AML-193 (cell line): ENCODE data around the gene FST.

Source experiments
- DNase-seq, 2 experiments: peaks; one replicate each; lab custom pipeline; 2025; lab: John Stamatoyannopoulos, UW

The FST gene

DNA sequence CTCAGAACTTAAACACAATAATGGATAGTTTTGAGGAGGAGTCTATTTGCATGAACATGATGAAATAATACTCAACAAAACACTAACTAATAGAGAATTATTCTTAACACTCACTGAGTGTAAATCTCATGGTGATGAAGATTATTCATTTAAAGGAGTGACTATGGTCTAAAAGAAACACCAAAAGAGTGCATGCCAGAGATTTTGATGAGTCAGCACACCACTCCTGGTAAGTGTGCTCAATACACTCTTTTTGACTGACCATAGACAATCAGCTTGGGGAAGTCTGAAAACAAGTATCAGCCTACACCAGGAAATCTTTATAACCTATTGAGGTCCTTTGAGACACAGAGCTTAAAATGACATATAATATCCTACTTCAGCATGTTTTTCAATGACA is 6.8 kb upstream of the FST start:
- DNase-seq, result no peak

DNA sequence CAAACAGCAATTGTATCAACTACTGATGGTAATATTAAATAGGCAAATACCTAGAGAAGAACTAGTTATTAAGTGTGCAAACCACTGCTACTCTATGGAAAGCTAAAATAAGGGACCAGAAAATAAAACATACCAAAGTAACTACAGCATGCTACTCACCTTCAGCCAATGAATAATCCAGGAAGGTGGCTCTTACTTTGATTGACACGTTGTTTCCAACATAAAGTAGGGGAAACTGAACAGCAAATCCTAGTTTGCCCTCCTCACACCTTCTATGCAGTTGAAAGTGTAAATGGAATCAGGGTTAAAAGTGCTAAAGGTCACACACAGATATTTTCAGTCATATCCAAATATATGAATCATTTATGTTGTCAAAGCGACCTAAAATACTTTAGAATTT is 5.1 kb upstream of the FST start:
- DNase-seq, result no peak

DNA sequence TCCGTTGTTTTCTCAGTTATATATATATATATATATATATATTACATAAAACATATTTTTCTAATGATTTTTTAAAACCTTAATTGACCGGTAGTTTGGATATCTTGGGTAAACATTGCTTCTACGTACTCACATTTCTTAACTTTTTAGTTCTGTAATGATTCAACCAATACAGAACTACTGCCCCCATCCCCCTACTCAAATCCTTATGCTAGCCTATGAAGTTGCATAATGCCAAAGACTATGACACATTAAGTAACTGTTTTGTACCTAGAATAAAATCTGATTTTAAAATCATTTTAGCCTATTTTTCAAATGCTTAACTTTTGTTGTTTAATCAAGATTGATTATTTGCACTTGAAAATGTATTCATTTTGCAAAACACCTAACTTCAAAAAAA is 4.4 kb upstream of the FST start:
- no peak for DNase-seq

DNA sequence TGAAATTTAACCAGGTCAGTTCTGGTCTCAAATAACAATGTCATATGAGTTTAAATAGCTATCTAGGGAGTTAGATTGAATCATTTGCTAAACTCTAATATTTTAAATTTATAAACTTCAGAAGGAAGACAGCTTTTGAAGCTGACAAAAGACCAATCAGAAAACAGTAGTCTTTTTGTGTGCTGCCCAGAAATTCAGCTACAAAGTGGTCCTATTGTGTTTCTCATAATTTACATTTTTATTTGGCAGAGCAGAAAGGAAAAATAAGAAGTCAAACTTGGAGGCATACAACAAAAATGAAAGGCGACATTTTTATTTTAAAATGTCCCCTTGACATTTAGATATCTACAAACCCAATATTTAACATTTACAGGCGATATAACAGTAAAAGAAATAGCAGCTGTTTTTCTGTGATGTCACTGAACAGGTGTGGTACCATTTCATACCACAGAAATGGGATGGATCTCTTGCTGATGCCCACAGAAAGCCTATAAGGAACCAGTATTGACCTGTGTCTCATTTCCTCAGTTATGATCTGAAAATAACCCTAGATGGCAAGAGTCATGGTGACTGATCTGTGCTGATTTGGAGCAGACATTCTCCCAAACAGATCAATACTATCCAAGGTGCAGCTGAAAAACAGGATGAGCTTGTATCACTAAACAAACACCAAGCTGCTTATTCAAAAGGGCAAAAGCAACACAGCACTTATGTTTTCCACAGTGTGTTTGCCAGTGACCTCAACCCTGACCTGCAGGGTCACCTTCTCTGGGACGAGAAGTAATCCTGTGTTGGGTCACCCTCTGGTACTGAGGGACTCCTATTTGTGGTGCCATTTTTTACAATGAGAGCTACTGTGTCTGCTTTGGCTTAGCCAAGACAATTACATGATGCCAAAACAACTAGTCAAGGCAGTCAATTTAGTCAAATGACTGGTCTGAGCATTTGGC is 3.6 kb upstream of the FST start:
- no peak for DNase-seq

DNA sequence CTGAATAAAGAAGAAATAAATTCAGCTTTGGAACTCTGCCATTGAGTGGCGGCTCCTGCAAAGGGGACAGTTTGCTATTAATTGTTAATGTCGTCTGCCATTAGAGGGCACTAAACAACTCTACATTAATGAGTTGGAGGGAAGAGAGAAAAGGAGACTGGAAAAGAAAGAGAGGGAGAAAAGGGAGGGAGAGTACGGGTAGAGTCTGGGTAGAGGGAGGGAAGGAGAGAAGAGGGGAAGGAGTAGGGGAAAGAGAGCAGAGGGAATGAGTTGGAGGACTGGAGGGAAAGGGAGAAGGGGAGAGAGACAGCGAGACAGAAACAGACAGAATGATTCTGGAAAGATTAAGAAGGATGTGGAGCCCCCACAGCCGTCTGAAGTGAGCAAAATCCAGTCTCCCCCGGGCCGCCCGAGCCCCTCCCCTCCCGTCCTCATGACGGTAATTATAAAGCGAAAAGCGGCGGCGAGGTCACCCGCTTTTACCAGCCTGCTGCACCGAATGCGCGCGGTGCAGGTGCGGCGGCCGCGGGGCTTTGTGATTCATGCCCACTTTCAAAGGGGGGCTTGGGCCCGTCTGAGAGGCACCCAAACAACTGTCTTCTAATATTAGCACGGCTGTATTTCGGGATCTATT is 1.9 kb upstream of the FST start:
- peak; percentile 53 to 73 for DNase-seq

DNA sequence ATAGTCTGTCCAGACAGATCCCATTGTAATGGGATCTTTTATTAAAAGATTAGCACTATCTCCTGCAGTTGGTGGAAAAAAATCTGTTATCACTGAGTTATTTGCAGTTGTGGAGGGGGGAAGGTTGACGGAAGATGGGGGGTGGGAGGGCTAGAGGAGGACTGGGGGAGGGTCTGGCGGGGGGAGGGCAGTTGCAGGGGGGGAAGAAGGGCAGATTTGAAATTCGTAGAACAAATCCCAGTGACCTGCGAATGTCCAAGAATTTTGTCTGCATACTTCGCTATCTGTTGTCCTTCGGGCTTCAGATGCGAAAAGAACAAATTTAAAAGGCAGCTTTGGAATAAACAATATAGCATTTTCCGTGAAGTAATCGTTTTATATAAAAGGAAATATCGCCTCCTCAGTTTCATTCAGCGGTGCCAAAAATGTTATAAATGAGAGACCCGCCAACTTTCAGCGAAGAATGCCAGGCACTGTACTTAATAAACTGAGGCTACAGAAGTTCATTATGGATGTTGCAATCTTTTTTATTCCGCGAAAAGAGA is 1.3 kb upstream of the FST start:
- no peak for DNase-seq

GRCh38 chr5:53479590-53480415 is 626 bp upstream of the FST start:
- no peak for DNase-seq

- DNase-seq, result peak in 1 of 2 experiments; percentile 3
Observed at GRCh38 chr5:53481159-53481886, 894 bp downstream of the FST start.

GRCh38 chr5:53481887-53482716 is 1.7 kb downstream of the FST start:
- DNase-seq, result peak; percentile 90 to 91

DNA sequence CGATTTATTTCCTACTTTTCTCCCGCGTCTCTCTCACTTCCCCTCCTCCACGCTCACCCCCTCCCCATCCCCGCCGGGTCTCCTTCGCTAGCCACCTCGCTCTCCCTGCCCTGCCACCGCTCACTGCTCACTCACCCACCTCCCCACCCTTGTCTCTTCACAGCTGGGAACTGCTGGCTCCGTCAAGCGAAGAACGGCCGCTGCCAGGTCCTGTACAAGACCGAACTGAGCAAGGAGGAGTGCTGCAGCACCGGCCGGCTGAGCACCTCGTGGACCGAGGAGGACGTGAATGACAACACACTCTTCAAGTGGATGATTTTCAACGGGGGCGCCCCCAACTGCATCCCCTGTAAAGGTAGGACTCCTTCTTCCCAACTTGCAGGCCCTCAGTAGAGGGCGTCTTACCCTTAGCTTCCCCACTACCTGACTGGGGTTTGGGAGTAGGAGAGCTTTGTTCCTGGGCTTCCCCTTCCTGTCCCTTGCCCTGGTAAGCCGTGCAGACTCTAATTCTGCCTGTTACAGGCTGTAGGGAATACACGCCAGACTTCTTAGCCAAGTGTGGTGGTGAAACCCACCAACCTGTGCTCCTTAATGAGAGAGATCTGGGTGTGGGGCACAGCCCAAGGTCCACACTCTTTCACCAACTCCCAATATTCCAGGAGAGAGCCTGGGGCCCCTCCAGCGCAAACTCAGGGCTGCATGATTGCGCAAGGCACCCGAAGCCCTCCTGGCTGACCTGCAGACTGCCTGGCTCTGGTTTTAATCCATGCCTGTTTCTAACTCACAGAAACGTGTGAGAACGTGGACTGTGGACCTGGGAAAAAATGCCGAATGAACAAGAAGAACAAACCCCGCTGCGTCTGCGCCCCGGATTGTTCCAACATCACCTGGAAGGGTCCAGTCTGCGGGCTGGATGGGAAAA is 2.5 kb downstream of the FST start:
- DNase-seq, result peak; percentile 47 to 55

GRCh38 chr5:53487436-53487835 is 7.0 kb downstream of the FST start:
- no peak for DNase-seq

DNA sequence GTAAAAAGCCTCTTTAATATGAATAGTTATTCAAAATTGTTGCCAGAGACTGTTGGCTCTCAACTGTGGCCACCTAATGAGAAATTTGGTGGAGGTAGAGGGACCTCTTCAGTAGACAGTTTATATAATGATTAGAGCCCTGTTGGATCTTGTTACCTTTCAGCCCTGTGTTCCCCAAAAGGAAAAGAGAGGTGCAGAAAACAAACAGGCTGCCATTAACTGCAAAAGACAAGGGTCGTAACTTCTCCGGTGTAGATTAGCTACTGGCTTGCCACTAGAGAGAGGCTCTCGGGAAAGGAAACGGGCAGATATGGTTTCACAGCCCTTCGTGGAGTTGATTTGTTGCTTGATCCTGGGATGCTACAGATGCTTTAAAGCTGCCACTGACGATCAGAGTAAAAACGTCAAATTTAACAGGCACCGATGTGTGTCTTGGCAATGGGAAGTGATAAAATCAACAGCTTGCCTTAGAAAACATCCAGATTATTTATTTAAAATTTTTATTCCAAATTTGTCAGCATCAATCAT is 7.8 kb downstream of the FST start:
- no peak for DNase-seq

DNA sequence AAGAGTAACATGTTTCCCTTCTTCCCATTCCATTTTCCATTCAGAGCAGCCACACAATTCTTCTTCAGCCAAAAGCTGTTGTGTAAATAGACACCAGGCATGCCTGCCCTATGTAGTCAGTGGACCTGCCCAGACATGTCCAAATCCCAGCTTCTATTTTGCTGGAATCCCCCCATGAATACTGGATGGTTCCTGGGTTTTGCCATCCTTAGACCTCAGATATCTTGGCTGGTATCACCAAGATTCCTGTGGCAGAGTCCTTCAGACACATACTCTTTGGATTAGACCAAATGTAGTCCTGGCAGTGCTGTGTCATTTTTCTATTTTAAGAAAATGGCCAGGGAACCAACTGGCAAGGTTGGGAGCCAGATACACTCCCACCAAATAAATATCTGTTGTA is 10.3 kb downstream of the FST start:
- no peak for DNase-seq

GRCh38 chr5:53501054-53501453 is 20.6 kb downstream of the FST start:
- no peak for DNase-seq

GRCh38 chr5:53503562-53504218 is 23.3 kb downstream of the FST start:
- no peak for DNase-seq

DNA sequence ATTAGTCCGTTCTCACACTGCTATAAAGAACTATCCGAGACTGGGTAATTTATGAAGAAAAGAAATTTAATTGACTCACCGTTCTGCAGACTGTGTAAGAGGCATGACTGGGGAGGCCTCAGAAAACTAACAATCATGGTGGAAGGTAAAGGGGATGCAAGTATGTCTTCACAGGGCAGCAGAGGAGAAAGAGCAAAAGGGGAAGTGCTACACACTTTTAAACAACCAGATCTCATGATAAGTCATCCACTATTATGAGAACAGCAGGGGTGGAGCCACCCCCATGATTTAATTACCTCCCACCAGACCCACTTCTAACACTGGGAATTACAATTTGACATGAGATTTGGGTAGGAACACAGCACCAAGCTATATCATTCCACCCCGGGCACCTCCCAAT is 26.6 kb downstream of the FST start:
- no peak for DNase-seq

DNA sequence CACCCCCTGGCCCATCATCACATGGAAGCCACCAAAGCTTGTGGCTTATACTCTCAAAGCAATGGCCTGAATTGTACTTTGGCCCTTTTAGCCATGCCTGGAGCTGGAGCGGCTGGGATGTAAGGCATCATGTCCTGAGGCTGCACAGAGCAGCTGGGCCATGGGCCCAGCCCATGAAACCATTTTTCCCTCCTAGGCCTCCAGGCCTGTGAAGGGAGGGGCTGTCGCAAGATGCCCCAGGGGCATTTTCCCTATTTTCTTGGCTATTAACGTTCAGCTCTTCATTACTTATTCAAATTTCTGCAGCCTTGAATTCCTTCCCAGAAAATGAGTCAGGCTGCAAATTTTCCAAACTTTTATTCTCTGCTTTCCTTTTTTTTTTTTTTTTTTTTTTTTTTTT is 27.7 kb downstream of the FST start:
- DNase-seq, result no peak

DNA sequence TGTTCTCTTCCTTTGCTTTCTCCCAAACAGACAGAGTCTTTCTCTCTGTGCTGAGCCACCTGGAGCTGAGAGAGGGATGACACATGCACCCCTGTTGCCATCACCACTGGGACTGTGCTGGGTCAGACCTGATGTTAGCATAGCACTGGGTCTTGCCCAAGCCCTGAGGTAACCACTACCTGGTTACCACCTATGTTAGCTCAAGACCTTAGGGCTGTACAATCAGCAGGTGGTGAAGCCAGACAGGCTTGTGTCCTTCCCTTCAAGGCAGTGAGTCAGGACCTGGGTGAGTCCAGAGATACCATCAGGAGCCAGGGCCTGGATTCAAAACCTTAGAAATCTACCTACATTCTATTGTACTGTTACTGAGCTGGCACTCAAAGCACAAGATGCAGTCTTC is 32.1 kb downstream of the FST start:
- DNase-seq, result no peak

DNA sequence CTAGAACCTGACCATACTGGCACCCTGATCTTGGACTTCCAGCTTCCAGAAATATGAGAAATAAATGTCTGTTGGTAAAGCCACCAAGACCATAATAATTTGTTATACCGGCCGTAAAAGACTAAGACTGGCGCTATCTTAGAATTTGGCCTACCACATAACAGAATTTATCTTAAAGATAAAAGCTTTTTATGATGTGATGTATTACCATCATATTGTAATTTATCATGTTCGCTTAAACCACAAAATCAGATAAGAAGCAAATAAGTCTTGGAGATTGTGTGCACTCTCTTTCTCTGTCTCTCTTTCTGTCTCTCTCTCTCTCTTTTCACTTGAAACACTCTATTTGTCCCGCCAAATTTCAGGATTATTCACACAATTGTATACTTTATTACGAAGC is 35.6 kb downstream of the FST start:
- DNase-seq, result no peak
